T-helper 1 cell treated with Interleukin-12 subunit alpha and Interleukin-12 subunit beta and Interleukin-4 antibody, amounts not matched to agents 30 ng/mL and 1 ng/mL, for 36 hours (primary cell): Measurements from ENCODE around the gene FBXW5. TPM values are rescaled to one million over a fixed set of nuclear protein-coding genes. Genes with fewer than 3 reads are reported as not detected.

Source experiments
- intact Hi-C: fragments of 100-400 bp; cut with micrococcal nuclease; formaldehyde crosslinking; loops from one replicate; pipeline ENCODE4 v1.15.1; 2024
- total RNA-seq: library from RNA; stranded (reverse); gene quantifications from 2 replicates; pipeline ENCODE4 v1.2.3, GENCODE V29; 2022

The FBXW5 gene
- total RNA-seq, 1 donor from 2014 or later, result 119 TPM

GRCh38 chr9:136913701-136914438, 30.7 kb downstream of the FBXW5 start:
- intact Hi-C loops, result no loop called here

- intact Hi-C loops, result no loop called here
Measured at GRCh38 chr9:136910901-136911245, 33.7 kb downstream of the FBXW5 start.

DNA sequence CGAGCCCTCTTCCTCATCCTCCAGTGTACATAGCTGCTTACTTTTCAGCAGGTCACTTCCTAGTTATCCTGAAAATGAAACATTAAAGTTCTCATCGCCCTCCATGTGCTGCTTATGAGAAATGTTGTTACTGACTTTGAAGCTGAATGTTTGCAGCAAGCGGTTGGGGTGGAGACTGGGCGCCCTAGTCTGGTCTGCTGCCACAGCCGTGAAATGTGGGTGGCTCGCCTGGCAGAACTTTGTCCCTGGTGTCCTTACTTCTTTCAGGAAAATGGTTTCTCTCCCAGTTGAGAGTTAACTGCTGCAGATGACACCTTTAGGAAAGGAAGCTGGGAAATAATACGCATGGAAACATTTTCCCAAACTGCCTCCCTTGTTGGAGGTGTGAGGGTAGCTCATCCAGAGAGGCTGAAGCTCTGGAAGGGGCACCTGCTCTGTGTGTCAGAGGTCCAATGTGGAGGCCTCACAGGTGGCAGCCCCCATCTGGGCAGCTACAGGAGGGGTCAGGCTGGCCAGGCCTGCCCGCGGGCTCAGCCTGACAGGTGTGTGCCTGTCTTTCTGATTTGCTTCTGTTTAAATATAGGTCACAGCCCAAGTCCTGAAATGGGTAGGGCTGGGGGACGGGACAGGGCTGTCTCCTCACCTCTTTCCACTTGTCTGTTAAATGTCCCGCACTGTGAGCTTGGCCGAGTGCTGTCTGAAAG, 34.2 kb downstream of the FBXW5 start:
- intact Hi-C loops, result no loop called here

GRCh38 chr9:136907011-136907914, 37.3 kb downstream of the FBXW5 start:
- intact Hi-C loops, result no loop called here

DNA sequence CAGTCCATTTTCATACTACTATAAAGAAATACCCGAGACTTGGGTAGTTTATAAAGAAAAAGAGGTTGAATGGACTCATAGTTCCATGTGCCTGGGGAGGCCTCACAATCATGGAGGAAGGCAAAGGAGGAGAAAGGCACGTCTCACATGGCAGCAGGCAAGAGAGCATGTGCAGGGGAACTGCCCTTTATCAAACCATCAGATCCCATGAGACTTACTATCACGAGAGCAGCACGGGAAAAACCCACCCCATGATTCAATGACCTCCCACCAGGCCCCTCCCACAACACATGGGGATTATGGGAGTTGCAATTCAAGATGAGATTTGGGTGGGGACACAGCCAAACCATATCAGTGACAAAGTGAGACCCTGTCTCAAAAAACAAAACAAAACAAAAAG, 38.3 kb downstream of the FBXW5 start:
- intact Hi-C loops, result no loop called here

- intact Hi-C loops, result loop anchor here (5.0 kb wide), 2 partner anchors 89 to 501 kb away; partner anchors contain the start of genes PAXX and SNAPC4
Measured at GRCh38 chr9:136903041-136903554, 41.4 kb downstream of the FBXW5 start.

- intact Hi-C loops, result loop anchor here (1.0 to 5.0 kb wide), 14 partner anchors 16 to 500 kb away; partner anchors contain the start of genes AJM1, EDF1, FBXW5 and PAXX
Measured at GRCh38 chr9:136902259-136902821, 42.2 kb downstream of the FBXW5 start.

- intact Hi-C loops, result loop anchor here (1.0 to 5.0 kb wide), 14 partner anchors 15 to 499 kb away; partner anchors contain the start of genes AJM1, EDF1, FBXW5 and PAXX
Measured at GRCh38 chr9:136901516-136902258, 42.9 kb downstream of the FBXW5 start.

- intact Hi-C loops, result loop anchor here (5.0 kb wide), 2 partner anchors 91 to 499 kb away; partner anchors contain the start of genes PAXX and SNAPC4
Measured at GRCh38 chr9:136900988-136901515, 43.5 kb downstream of the FBXW5 start.

GRCh38 chr9:136900556-136900955, 44.0 kb downstream of the FBXW5 start:
- intact Hi-C loops, result loop anchor here (5.0 kb wide), 2 partner anchors 92 to 498 kb away; partner anchors contain the start of genes PAXX and SNAPC4

GRCh38 chr9:136899196-136899595, 45.3 kb downstream of the FBXW5 start:
- intact Hi-C loops, result no loop called here

DNA sequence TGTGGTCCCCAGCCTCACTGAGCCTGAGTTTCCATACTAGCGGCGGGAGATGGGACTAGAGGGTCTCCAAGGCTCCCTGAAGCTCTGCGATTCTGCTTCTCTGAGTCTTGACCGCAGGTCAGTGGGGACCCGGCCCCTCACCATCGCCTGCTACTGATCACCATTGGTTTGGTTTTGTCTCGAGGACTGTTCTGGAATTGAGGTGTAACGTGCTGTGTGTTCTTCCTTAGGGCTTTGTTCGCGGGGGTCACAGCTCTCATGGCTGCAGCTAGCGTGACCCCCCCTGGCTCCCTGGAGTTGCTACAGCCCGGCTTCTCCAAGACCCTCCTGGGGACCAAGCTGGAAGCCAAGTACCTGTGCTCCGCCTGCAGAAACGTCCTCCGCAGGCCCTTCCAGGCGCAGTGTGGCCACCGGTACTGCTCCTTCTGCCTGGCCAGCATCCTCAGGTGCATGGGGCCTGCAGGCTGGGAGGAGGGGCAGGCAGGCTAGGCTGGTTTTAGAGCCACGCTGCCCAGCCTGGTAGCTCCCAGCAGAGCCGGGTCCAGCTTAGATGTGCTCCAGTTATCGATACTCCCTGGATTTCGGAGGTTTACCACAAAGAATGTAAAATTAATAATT, 45.9 kb downstream of the FBXW5 start:
- intact Hi-C loops, result no loop called here

DNA sequence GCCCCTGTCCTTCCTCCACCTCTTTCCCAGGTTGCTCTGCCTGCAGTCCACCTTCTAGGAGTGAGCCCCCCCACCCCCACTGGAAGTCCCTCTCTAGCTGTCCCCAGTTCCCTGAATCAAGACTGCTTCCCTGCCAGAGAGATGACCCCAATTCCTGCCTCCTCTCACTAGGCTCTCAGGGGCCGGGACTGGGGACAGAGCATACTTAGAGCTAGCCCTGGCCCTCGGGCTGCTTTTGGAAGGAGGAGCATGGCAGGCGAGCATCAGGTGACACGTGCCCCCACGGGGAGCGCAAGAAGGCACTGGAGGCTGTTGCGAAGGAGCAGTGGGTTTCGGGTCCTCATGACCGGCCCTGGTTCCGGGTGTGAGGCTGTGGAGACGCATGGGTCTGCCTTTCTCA, 48.5 kb downstream of the FBXW5 start:
- intact Hi-C loops, result no loop called here

DNA sequence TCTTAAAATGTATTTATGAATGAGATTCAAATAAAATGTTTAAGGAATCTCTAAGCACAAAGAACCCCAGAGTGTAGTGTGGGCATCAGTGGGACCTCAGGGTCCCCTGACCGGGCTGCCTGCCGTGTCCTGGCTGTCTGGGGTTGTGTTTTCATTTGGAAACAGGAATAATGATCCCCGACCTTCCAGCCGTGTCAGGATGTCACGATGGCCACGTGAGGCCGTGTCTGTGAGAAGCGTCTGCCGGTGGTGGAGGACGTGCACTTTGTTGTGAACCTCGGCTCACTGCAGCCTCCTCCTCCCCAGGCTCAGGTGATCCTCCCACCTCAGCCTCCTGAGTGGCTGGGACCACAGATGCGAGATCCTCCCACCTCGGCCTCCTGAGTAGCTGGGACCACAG, 53.9 kb downstream of the FBXW5 start:
- intact Hi-C loops, result no loop called here

Other genes starting within 250 kb of the FBXW5 start
- gene DIPK1B, start 232.2 kb downstream of the FBXW5 start, total RNA-seq, result 0.29 and 0.37 TPM in 2 replicates
- 0.07 TPM in 1 of 2 replicates, not detected in the other for gene LCN10, start 201.8 kb downstream of the FBXW5 start, total RNA-seq
- gene LCN6, start 196.2 kb downstream of the FBXW5 start, total RNA-seq, result not detected in 2 replicates
- gene LCN8, start 186.5 kb downstream of the FBXW5 start, total RNA-seq, result not detected in 2 replicates
- not detected in 2 replicates for gene LCN15, start 180.2 kb downstream of the FBXW5 start, total RNA-seq
- 39.2 and 41.2 TPM in 2 replicates for gene TMEM141, start 153.4 kb downstream of the FBXW5 start, total RNA-seq
- 0.42 and 0.56 TPM in 2 replicates for gene CCDC183, start 148.4 kb downstream of the FBXW5 start, total RNA-seq
- gene RABL6, start 136.8 kb downstream of the FBXW5 start, total RNA-seq, result 106 and 107 TPM in 2 replicates
- 8.1 and 8.8 TPM in 2 replicates for gene AJM1, start 102.3 kb downstream of the FBXW5 start, total RNA-seq
- gene PHPT1, start 95.3 kb downstream of the FBXW5 start, total RNA-seq, result 161 and 165 TPM in 2 replicates
- gene MAMDC4, start 92.4 kb downstream of the FBXW5 start, total RNA-seq, result 21.5 and 26.0 TPM in 2 replicates
- gene EDF1, start 78.4 kb downstream of the FBXW5 start, total RNA-seq, result 428 and 445 TPM in 2 replicates
- gene TRAF2, start 58.2 kb downstream of the FBXW5 start, total RNA-seq, result 80.6 and 85.0 TPM in 2 replicates
- 3.1 and 4.2 TPM in 2 replicates for gene C8G, start 505 bp upstream of the FBXW5 start, total RNA-seq
- 3.2 and 3.8 TPM in 2 replicates for gene LCN12, start 7.5 kb upstream of the FBXW5 start, total RNA-seq
- 5.2 and 5.3 TPM in 2 replicates for gene PTGDS, start 32.8 kb upstream of the FBXW5 start, total RNA-seq
- not detected in 2 replicates for gene LCNL1, start 38.3 kb upstream of the FBXW5 start, total RNA-seq
- gene PAXX, start 47.7 kb upstream of the FBXW5 start, total RNA-seq, result 79.8 and 84.2 TPM in 2 replicates
- 1.4 and 1.8 TPM in 2 replicates for gene CLIC3, start 51.8 kb upstream of the FBXW5 start, total RNA-seq
- 30.0 and 33.9 TPM in 2 replicates for gene ABCA2, start 83.5 kb upstream of the FBXW5 start, total RNA-seq
- 1.7 and 1.9 TPM in 2 replicates for gene FUT7, start 87.3 kb upstream of the FBXW5 start, total RNA-seq
- gene NPDC1, start 101.4 kb upstream of the FBXW5 start, total RNA-seq, result 56.7 and 57.3 TPM in 2 replicates
- gene ENTPD2, start 109.3 kb upstream of the FBXW5 start, total RNA-seq, result not detected in 2 replicates
- 19.7 and 21.1 TPM in 2 replicates for gene SAPCD2, start 125.8 kb upstream of the FBXW5 start, total RNA-seq
- 15.1 and 15.7 TPM in 2 replicates for gene UAP1L1, start 132.8 kb upstream of the FBXW5 start, total RNA-seq
- 50.4 and 54.3 TPM in 2 replicates for gene MAN1B1, start 142.2 kb upstream of the FBXW5 start, total RNA-seq
- 251 and 260 TPM in 2 replicates for gene DPP7, start 170.0 kb upstream of the FBXW5 start, total RNA-seq
- 0.15 and 0.37 TPM in 2 replicates for gene GRIN1, start 194.4 kb upstream of the FBXW5 start, total RNA-seq
- gene LRRC26, start 225.3 kb upstream of the FBXW5 start, total RNA-seq, result not detected in 2 replicates
- not detected in 2 replicates for gene TMEM210, start 227.3 kb upstream of the FBXW5 start, total RNA-seq
- gene ANAPC2, start 243.8 kb upstream of the FBXW5 start, total RNA-seq, result 77.0 and 77.9 TPM in 2 replicates
- gene SSNA1, start 243.9 kb upstream of the FBXW5 start, total RNA-seq, result 88.4 and 88.8 TPM in 2 replicates